Measurements from ENCODE around the gene EPHA1.

EPHA1 gene

DNA sequence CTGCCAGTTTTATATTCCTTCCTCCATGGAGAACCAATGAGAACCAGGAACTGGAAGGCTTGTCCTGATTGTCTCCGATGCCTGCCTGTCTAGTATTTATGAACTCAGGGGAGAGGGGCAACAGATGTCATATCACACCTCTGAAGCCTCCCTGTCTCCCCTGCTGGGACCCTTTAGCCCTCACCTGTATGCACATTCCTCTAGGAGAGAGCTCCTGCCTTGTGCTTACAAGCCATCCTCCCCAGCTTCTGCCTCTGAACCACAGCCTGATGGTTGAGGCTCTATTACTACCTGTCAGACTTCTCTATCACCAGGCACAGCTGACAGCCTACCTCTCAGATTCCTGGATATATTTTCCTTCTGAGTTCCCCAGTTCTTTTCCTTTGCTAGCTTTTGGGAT is 40.3 kb downstream of the EPHA1 start (continued):
- no peak for TF ChIP-seq ZNF600 (tag by site-specific recombination; IDR thresholded peaks at IDR 0.05)

- TF ChIP-seq ZNF302 (tag by site-specific recombination; IDR thresholded peaks at IDR 0.05; ENCODE audit: low read depth): no peak
- peak; percentile 79 for TF ChIP-seq ZIC2 (tag by site-specific recombination; IDR thresholded peaks at IDR 0.05)
- H3K27ac ChIP-seq (ENCODE audit: extremely low read depth, low read depth, low read length): no peak overlapping the region
- no peaks in the 10 kb centered on the region for H3K9me3 ChIP-seq (ENCODE audit: control insufficient read depth, insufficient read depth, low read depth, low read length)
- H3K4me3 ChIP-seq (ENCODE audit: low read depth, low read length): no peak overlapping the region
- POLR2A ChIA-PET: no interaction called here
- no peaks in the 10 kb centered on the region for H3K36me3 ChIP-seq (ENCODE audit: control insufficient read depth in 2 of 2, insufficient read depth in 1 of 2, low read length in 2 of 2)
- no peaks in the 10 kb centered on the region for H3K4me1 ChIP-seq (ENCODE audit: control insufficient read depth, insufficient read depth, low read length)
- CTCF ChIA-PET: interaction anchor here (1.5 to 4.8 kb wide), 2 partner anchors 12 to 63 kb away, joined by 7 to 43 read pairs; no protein-coding TSS in a partner anchor
These were observed 40.7 kb downstream of the EPHA1 start for GRCh38 chr7:143367972-143368371.

DNA sequence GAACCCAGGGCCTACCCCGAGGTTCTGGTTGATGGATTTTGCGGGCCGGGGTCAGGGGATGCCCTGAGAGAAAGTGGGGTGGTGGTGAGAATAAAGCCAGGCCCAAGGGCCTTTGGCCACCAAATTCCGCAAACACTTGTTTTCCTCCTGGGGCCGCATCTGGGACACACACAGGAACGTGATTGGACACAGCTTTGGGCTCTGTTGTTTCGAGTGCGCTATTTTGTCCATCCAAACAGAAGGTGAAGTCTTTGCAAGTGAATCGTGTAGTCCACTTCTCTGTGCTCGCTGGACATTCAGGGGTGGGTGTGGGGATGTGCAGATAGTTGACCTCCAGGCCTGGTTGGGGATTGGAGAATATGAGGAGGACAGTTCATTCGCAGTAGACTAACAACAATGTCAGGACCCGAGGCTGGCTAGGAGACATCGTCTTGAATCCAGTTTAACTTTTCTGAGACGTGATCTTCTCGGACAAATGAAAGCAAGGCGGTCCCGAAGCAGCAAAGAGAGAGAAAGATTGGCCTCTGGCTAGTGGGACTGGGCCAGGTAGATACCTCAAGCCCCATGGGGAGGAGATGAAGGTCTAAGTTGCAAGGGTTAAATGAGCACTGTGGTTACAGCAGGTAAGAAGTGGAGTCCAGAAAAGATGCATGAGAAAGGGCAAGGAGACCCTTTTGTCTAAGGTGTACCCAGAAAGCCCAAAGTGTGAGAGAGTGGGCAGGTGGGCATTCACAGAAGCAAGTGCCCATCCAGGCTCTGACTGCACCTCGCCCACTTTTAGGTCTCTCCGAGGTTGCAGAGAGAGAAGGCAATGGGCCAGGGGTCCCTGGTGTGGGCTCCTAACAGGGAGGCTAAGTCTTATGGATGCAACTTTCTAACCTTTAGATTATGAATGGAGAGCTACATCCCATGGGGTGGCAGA is 45.4 kb downstream of the EPHA1 start:
- no peak overlapping the region for H3K27ac ChIP-seq (ENCODE audit: extremely low read depth, low read depth, low read length)

DNA sequence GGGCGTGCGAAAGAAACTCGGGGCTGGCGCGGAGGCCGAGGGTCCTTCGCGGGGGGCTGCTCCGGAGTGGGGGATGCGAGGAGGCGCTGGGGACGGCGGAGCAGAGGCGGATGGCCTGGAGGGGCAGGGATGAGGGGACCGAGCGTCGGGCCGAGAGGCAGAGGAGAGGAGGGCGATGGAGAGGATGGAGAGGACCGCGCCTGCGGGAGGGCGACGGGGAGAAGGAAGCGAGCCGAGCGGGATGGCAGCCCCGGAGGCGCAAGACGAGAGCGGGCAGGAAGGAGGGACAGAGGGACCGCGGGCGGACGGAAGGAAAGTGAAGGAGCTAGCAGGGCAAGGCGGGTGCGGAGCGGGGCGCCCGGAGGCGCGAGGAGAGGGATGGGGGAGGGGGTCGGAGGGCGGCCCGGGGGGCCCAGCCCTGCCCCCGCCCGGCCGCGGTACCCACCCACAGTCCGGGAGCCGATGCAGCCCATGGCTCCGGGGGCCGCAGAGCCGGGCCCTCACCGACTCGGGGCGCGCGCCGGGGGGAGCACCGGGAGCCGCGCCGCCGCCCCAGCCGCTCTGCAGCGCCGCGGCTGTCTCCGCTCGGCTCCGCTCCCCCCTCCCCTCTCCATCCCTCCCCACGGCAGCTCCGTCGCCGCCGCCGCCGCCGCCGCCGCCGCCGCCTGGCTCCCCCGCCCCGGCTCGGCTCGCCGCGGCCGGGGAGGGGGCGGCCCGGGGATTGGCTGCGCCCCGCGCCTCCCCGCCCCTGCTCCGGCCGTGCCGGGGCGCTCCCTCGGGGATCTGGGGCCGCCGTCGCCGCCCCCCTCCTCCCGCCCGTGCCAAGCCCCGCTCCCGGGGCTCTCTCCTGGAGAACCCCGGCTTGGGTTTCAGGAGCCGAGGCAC is 46.3 kb downstream of the EPHA1 start, which contains the start of gene FAM131B:
Gene FAM131B, minus strand, starts transcription at position 583 of the 885 bp plus-strand sequence. Its CDS starts 110 bp downstream, at position 473.
- Histone ChIP-seq H3K36me3 (ENCODE audit: control insufficient read depth in 2 of 2, insufficient read depth in 1 of 2, low read length in 2 of 2) (peaks cover 0 to 9% of the 10 kb centered on the region in 2 experiments; a peak in 1 of 3 replicates), H3K27ac (ENCODE audit: extremely low read depth, low read depth, low read length) (no peak within 1 kb of the TSS), H3K4me1 (ENCODE audit: control insufficient read depth, insufficient read depth, low read length) (no peaks in the 10 kb centered on the region), H3K4me3 (ENCODE audit: low read depth, low read length) (peak within 1 kb of the TSS; percentile 57), H3K9me3 (ENCODE audit: control insufficient read depth, insufficient read depth, low read depth, low read length) (no peaks in the 10 kb centered on the region)
- CTCF ChIA-PET: interaction anchor here (0.6 to 2.5 kb wide), 2 partner anchors 18 to 43 kb away, joined by 3 to 8 read pairs; no protein-coding TSS in a partner anchor
- POLR2A ChIA-PET: interaction anchor here (0.6 kb wide), 1 partner anchor 55 kb away, joined by 3 read pairs; no protein-coding TSS in a partner anchor
- TF ChIP-seq ZNF777 (tag by site-specific recombination; IDR thresholded peaks at IDR 0.05; ENCODE audit: borderline replicate concordance) (peak; percentile 72; the same call in 1 of the 2 replicates), ZNF660 (tag by site-specific recombination; IDR thresholded peaks at IDR 0.05) (no peak), ZFP37 (tag by site-specific recombination; IDR thresholded peaks at IDR 0.05) (no peak), ZBTB6 (tag by site-specific recombination; IDR thresholded peaks at IDR 0.05) (no peak; the same call in none of the 2 replicates), CTCF (tag by site-specific recombination; IDR thresholded peaks at IDR 0.05) (peak; percentile 47; the same call in 1 of the 2 replicates), ZBTB1 (tag by site-specific recombination; IDR thresholded peaks at IDR 0.05) (no peak), MZF1 (tag by site-specific recombination; IDR thresholded peaks at IDR 0.05; ENCODE audit: borderline replicate concordance) (no peak), ZNF837 (tag by site-specific recombination; IDR thresholded peaks at IDR 0.05) (no peak), ZNF843 (tag by site-specific recombination; IDR thresholded peaks at IDR 0.05) (peak; percentile 43; the same call in 1 of the 2 replicates), ZNF426 (tag by site-specific recombination; IDR thresholded peaks at IDR 0.05) (no peak), PRDM6 (tag by site-specific recombination; IDR thresholded peaks at IDR 0.05) (no peak), ZNF302 (tag by site-specific recombination; IDR thresholded peaks at IDR 0.05; ENCODE audit: low read depth) (no peak)

More for the DNA sequence above, 45.4 kb downstream of the EPHA1 start:
- POLR2A ChIA-PET: no interaction called here
- CTCF ChIA-PET: interaction anchor here (2.5 kb wide), 1 partner anchor 17 kb away, joined by 8 read pairs; no protein-coding TSS in a partner anchor
- peaks cover 0 to 5% of the 10 kb centered on the region in 2 experiments; a peak in 1 of 3 replicates for H3K36me3 ChIP-seq (ENCODE audit: control insufficient read depth in 2 of 2, insufficient read depth in 1 of 2, low read length in 2 of 2)
- H3K4me3 ChIP-seq (ENCODE audit: low read depth, low read length): peak overlapping the region; percentile 5
- no peaks in the 10 kb centered on the region for H3K4me1 ChIP-seq (ENCODE audit: control insufficient read depth, insufficient read depth, low read length)
- TF ChIP-seq ZNF362 (tag by site-specific recombination; IDR thresholded peaks at IDR 0.05) (no peak), ZNF792 (tag by site-specific recombination; IDR thresholded peaks at IDR 0.05) (no peak), ZNF146 (tag by site-specific recombination; IDR thresholded peaks at IDR 0.05) (no peak)
- TF ChIP-seq, protein P1, sequence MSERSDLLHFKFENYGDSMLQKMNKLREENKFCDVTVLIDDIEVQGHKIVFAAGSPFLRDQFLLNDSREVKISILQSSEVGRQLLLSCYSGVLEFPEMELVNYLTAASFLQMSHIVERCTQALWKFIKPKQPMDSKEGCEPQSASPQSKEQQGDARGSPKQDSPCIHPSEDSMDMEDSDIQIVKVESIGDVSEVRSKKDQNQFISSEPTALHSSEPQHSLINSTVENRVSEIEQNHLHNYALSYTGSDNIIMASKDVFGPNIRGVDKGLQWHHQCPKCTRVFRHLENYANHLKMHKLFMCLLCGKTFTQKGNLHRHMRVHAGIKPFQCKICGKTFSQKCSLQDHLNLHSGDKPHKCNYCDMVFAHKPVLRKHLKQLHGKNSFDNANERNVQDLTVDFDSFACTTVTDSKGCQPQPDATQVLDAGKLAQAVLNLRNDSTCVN (tag by site-specific recombination; optimal IDR thresholded peaks at IDR 0.05): no peak
- H3K9me3 ChIP-seq (ENCODE audit: control insufficient read depth, insufficient read depth, low read depth, low read length): no peaks in the 10 kb centered on the region

Data from HEK293 (cell line).